ENCODE data around the gene MRPS26. TPM values are rescaled to one million over a fixed set of nuclear protein-coding genes. Genes with fewer than 3 reads are reported as not detected.

MRPS26 gene
- total RNA-seq, 1 donor from 2014 or later, result 37.0 TPM

DNA sequence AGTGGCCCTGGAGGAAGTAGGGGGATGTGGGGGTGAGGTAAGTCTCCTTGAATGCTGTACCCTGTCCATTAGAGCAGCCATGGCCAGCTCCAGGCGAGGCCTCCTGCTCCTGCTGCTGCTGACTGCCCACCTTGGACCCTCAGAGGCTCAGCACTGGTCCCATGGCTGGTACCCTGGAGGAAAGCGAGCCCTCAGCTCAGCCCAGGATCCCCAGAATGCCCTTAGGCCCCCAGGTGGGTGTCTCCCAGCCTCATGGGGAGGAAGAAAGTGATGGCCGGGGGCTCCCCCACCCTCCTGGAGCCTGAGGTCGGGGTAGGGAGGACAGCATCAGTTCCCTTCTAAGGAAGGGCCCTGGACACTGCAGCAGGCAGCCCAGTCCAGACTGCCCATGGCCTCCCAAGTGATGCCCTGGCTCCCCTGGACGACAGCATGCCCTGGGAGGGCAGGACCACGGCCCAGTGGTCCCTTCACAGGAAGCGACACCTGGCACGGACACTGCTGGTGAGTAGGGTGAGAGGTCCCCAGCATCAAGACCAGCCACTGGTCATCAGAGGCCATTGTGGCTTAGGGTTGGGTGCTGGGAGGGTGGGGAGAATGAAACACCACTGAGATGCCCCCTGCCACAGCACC is 1.4 kb upstream of the MRPS26 start:
- H3F3A ChIP-seq (ENCODE audit: low read depth), result peaks cover 11% of the 10 kb centered on the region
- H3K36me3 ChIP-seq, result peaks cover 7% of the 10 kb centered on the region
- no peak overlapping the region for H3K4me3 ChIP-seq
- Mint-ChIP-seq H3K4me1 (peaks cover 23% of the 10 kb centered on the region), H3K27ac (no peak overlapping the region), H3K27me3 (ENCODE audit: insufficient read depth, low read depth) (peaks cover 3% of the 10 kb centered on the region), H3K36me3 (peaks cover 22% of the 10 kb centered on the region), H3K4me3 (peak overlapping the region; percentile 65), H3K9me3 (no peaks in the 10 kb centered on the region)
- no peak overlapping the region for H3K27ac ChIP-seq
- H3K4me1 ChIP-seq, result peaks cover 3% of the 10 kb centered on the region
- peaks cover 14% of the 10 kb centered on the region for H4K20me1 ChIP-seq (ENCODE audit: low read depth)
- no peak overlapping the region for H3K4me2 ChIP-seq
- no peak overlapping the region for H3K9ac ChIP-seq
- H3K79me2 ChIP-seq (ENCODE audit: low read depth), result peaks cover 16% of the 10 kb centered on the region
- TF ChIP-seq EZH2phosphoT487 (IDR thresholded peaks at IDR 0.05), result no peak
- no peak overlapping the region for H2AFZ ChIP-seq (replicated peaks)
- H3K9me3 ChIP-seq (ENCODE audit: low read depth), result no peaks in the 10 kb centered on the region
- DNase-seq (ENCODE audit: low spot score), result no peak
- H3K27me3 ChIP-seq, result no peaks in the 10 kb centered on the region

DNA sequence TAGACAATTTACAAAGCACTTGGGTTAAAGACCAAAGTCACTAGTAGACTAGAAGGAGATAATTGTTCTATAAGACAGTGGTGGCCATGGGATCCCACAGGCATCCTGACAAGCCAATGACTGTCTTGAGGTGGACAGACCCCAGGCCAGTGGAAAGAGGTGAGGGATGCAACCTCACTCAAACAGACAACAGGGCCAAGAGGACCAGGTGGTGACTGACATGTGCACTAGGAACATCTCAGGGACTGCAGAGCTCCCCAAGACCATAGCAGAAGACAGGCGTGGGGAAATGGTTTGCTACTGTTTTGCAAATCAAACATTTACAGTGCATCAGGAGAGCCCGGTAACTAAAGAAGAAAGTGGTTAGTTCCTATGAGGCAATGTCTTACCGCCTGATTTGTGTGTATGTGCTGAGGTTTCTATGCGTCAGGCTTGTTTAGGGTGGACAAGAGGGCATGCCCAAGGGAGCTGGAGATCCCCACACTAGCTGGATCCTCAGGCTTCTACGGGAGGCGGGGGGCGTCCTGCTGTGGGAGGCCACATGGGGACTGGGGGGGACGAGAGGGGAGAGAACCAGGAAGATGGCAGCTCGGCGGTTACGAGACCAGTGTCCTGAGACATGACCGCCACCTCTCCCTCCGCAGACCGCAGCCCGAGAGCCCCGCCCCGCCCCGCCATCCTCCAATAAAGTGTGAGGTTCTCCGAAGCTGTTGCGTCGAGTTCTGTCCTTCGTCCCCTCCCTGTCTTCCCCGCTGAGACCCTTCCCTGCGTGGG is 623 bp upstream of the MRPS26 start:
- Histone ChIP-seq H3K79me2 (ENCODE audit: low read depth) (peaks cover 16% of the 10 kb centered on the region), H3K9me3 (ENCODE audit: low read depth) (no peaks in the 10 kb centered on the region), H3K4me3 (peak overlapping the region; percentile 85), H3K4me1 (peaks cover 3% of the 10 kb centered on the region), H3K9ac (no peak overlapping the region), H3K27me3 (no peaks in the 10 kb centered on the region), H2AFZ (replicated peaks) (peak overlapping the region; percentile 95), H4K20me1 (ENCODE audit: low read depth) (peaks cover 14% of the 10 kb centered on the region), H3K4me2 (peak overlapping the region; percentile 91), H3K27ac (no peak overlapping the region), H3K36me3 (peaks cover 7% of the 10 kb centered on the region), H3F3A (ENCODE audit: low read depth) (peaks cover 11% of the 10 kb centered on the region)
- peaks cover 5% of the 10 kb centered on the region for H3K27me3 Mint-ChIP-seq (ENCODE audit: insufficient read depth, low read depth)
- H3K4me3 Mint-ChIP-seq, result peak overlapping the region; percentile 91
- H3K9me3 Mint-ChIP-seq, result no peaks in the 10 kb centered on the region
- H3K4me1 Mint-ChIP-seq, result peaks cover 23% of the 10 kb centered on the region
- TF ChIP-seq EZH2 (IDR thresholded peaks at IDR 0.05) (no peak), EZH2phosphoT487 (IDR thresholded peaks at IDR 0.05) (no peak)
- TF ChIP-seq, protein P1, sequence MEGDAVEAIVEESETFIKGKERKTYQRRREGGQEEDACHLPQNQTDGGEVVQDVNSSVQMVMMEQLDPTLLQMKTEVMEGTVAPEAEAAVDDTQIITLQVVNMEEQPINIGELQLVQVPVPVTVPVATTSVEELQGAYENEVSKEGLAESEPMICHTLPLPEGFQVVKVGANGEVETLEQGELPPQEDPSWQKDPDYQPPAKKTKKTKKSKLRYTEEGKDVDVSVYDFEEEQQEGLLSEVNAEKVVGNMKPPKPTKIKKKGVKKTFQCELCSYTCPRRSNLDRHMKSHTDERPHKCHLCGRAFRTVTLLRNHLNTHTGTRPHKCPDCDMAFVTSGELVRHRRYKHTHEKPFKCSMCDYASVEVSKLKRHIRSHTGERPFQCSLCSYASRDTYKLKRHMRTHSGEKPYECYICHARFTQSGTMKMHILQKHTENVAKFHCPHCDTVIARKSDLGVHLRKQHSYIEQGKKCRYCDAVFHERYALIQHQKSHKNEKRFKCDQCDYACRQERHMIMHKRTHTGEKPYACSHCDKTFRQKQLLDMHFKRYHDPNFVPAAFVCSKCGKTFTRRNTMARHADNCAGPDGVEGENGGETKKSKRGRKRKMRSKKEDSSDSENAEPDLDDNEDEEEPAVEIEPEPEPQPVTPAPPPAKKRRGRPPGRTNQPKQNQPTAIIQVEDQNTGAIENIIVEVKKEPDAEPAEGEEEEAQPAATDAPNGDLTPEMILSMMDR (IDR thresholded peaks at IDR 0.05), result no peak
- peak overlapping the region; percentile 55 for H3K27ac Mint-ChIP-seq
- peaks cover 22% of the 10 kb centered on the region for H3K36me3 Mint-ChIP-seq
- DNase-seq (ENCODE audit: low spot score), result no peak

DNA sequence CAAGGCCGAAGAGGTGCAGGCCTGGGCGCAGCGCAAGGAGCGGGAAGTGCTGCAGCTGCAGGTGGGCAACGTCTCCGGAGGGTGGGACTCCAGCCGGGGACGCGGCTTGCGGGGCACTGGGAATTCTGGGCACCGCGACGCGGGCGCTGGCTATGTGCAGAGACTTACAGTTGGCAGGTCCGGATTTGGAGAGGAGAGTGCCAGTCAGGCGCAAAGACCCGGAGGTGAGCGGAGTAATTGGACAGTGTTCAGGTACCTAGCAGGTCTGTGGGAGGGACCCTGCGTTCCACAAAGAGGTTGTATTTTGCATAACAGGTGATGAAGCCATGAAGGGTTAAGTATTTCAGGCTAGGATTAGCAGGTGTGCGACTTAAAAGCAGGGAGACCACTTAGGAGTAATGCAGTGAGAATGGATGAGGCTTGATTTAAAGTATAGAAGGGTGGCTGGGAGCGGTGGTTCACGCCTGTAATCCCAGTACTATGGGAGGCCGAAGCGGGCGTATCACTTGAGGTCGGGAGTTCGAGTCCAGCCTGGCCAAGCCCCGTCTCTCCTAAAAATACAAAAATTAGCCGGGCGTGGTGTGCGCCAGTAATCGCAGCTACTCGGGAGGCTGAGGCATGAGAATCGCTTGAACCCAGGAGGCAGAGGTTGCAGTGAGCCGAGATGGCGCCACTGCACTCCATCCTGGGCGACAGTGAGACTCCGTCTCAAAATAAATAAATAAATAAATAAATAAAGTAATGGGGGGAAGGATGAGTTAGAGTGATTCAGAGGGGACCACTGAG is 1.0 kb downstream of the MRPS26 start:
- no peak for DNase-seq (ENCODE audit: low spot score)
- peaks cover 16% of the 10 kb centered on the region for H3K79me2 ChIP-seq (ENCODE audit: low read depth)
- H3K9me3 ChIP-seq (ENCODE audit: low read depth), result no peaks in the 10 kb centered on the region
- Mint-ChIP-seq H3K9me3 (no peaks in the 10 kb centered on the region), H3K4me1 (peaks cover 18% of the 10 kb centered on the region), H3K36me3 (peaks cover 18% of the 10 kb centered on the region), H3K27me3 (ENCODE audit: insufficient read depth, low read depth) (peaks cover 5% of the 10 kb centered on the region), H3K4me3 (peak overlapping the region; percentile 91), H3K27ac (no peak overlapping the region)
- peaks cover 7% of the 10 kb centered on the region for H3K36me3 ChIP-seq
- TF ChIP-seq, protein P1 (IDR thresholded peaks at IDR 0.05), result no peak
- H3K4me2 ChIP-seq, result peak overlapping the region; percentile 91
- H3K4me3 ChIP-seq, result peak overlapping the region; percentile 85
- H2AFZ ChIP-seq (replicated peaks), result peak overlapping the region; percentile 95
- H3F3A ChIP-seq (ENCODE audit: low read depth), result peaks cover 20% of the 10 kb centered on the region
- H3K4me1 ChIP-seq, result peaks cover 3% of the 10 kb centered on the region
- peak overlapping the region; percentile 78 for H3K9ac ChIP-seq
- no peak overlapping the region for H3K27ac ChIP-seq
- peaks cover 14% of the 10 kb centered on the region for H4K20me1 ChIP-seq (ENCODE audit: low read depth)
- H3K27me3 ChIP-seq, result no peaks in the 10 kb centered on the region

All from neural progenitor cell (in vitro differentiated cells).